Lower leg skin (tissue), 4 donors: Measurements from ENCODE around the gene APPL1. TPM values are rescaled to one million over a fixed set of nuclear protein-coding genes. Genes with fewer than 3 reads are reported as not detected.

Experiments used
- DNase-seq, 2 donors: peaks; one replicate each; pipeline ENCODE4 v3.0.0-alpha.2; 2019; ENCODE audit warnings: low spot score in 2 of 2
- H3K4me3 ChIP-seq: fragments of 200-600 bp; sonication (generic); 2 replicates; pipeline ENCODE4 v1.5.1; 2017; ENCODE audit warnings: mild to moderate bottlenecking, low read depth; ENCODE audit not compliant: poor library complexity, severe bottlenecking
- CTCF ChIP-seq, 3 donors: fragments of 450-650 bp; IDR thresholded peaks; one replicate each; pipeline ENCODE4 v1.5.1; 2016; ENCODE audit warnings: antibody characterized with exemption in 3 of 3, mild to moderate bottlenecking in 3 of 3, moderate library complexity in 2 of 3
- POLR2A ChIP-seq, 2 donors: fragments of 450-650 bp; IDR thresholded peaks; one replicate each; pipeline ENCODE4 v1.6.1; 2016 to 2017; ENCODE audit warnings: antibody characterized with exemption in 2 of 2, mild to moderate bottlenecking in 1 of 2, moderate library complexity in 1 of 2
- WGBS, 2 donors: methylation state at CpG; one replicate each; pipeline ENCODE4 v1.1.5; 2018; 5-methylcytosine and 5-hydroxymethylcytosine counted together
- intact Hi-C: fragments of 100-400 bp; cut with DNase I; formaldehyde crosslinking; loops from one replicate; pipeline ENCODE4 v1.15.0; 2023; ENCODE audit warnings: low total_unique reads
- total RNA-seq, 4 donors: library from RNA; depleted of rRNA; stranded (reverse); fragments of >200 nt; gene quantifications; one replicate each; pipeline ENCODE4 v1.1.0, GENCODE V29; 2016

Gene APPL1
- total RNA-seq, 4 donors from 2014 or later, result 41.8 to 49.0 (median 44.5) TPM

GRCh38 chr3:57314204-57314603 is 86.7 kb downstream of the APPL1 start:
- DNase-seq, result no peak
- TF ChIP-seq CTCF (IDR thresholded peaks at IDR 0.05) (no peak), POLR2A (IDR thresholded peaks at IDR 0.05) (no peak)
- no peak overlapping the region for H3K4me3 ChIP-seq
- intact Hi-C loops, result no loop called here
- 95 to 97% methylated on average over 3 of the region's 3 CpGs for WGBS, 2 donors

Other genes starting within 250 kb of the APPL1 start
- gene SPATA12, start 167.1 kb upstream of the APPL1 start, total RNA-seq, result not detected
- 1 to 10 TPM; 2.9 to 5.9 (median 5.4) TPM for gene IL17RD, start 62.4 kb upstream of the APPL1 start, total RNA-seq
- gene HESX1, start 27.8 kb upstream of the APPL1 start, total RNA-seq, result 1 to 10 TPM in 2 of 4 donors, under 1 TPM in 2; 0.30 to 3.7 (median 1.6) TPM
- gene ASB14, start 65.0 kb downstream of the APPL1 start, total RNA-seq, result not detected